Nephron (organoid): Measurements from ENCODE around the gene SLC4A2.

Source experiments
- H3K27ac Mint-ChIP-seq, 3 experiments: 2 replicates each; pipeline ENCODE4 v1.8.0; 2020; ENCODE audit warnings: mixed read lengths in 3 of 3, mild to moderate bottlenecking in 2 of 3, moderate library complexity in 1 of 3
- H3K27me3 Mint-ChIP-seq: 2 replicates; pipeline ENCODE4 v1.8.0; 2021; ENCODE audit warnings: low read depth, mild to moderate bottlenecking, moderate library complexity, mixed read lengths
- H3K36me3 Mint-ChIP-seq: 2 replicates; pipeline ENCODE4 v1.8.0; 2020; ENCODE audit warnings: low read depth, mixed read lengths
- H3K4me1 Mint-ChIP-seq: 2 replicates; pipeline ENCODE4 v1.8.0; 2020; ENCODE audit warnings: mixed read lengths
- H3K4me3 Mint-ChIP-seq, 3 experiments: 2 replicates each; pipeline ENCODE4 v1.8.0; 2020; ENCODE audit warnings: mild to moderate bottlenecking in 3 of 3, mixed read lengths in 3 of 3, moderate library complexity in 2 of 3
- H3K9me3 Mint-ChIP-seq: 2 replicates; pipeline ENCODE4 v1.8.0; 2020; ENCODE audit warnings: mixed read lengths
- TF ChIP-seq, protein P1 (sequence below), 3 experiments: fragments of 200-600 bp; sonication (generic); IDR thresholded peaks; one replicate each; pipeline ENCODE4 v1.5.0; 2021; ENCODE audit warnings: antibody characterized with exemption in 3 of 3; ENCODE audit not compliant: unreplicated experiment in 3 of 3

Gene SLC4A2

DNA sequence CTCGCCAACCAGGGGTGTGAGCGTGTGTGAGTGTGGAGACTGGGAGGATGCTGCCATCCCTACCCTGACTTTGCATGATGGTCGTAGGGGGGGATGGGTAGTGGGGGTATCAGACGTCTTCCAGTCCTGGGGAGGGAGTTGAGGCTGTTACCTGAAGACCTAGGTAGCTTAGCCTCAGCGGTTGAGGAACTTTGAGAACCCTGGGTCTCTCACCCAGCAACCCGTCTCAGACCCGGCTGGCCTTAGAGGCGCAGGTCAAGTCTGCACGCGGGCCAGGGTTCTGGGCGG, 2.7 kb downstream of the SLC4A2 start:
- peaks cover 36% of the 10 kb centered on the region for H3K4me1 Mint-ChIP-seq
- peaks cover 10% of the 10 kb centered on the region for H3K36me3 Mint-ChIP-seq
- H3K9me3 Mint-ChIP-seq = no peaks in the 10 kb centered on the region
- peaks cover 5% of the 10 kb centered on the region for H3K27me3 Mint-ChIP-seq
- peak overlapping the region in 2 of 3 experiments; percentile 76 to 82 for H3K27ac Mint-ChIP-seq
- peak overlapping the region; percentile 92 to 95 (median 94) for H3K4me3 Mint-ChIP-seq
- TF ChIP-seq, protein P1, sequence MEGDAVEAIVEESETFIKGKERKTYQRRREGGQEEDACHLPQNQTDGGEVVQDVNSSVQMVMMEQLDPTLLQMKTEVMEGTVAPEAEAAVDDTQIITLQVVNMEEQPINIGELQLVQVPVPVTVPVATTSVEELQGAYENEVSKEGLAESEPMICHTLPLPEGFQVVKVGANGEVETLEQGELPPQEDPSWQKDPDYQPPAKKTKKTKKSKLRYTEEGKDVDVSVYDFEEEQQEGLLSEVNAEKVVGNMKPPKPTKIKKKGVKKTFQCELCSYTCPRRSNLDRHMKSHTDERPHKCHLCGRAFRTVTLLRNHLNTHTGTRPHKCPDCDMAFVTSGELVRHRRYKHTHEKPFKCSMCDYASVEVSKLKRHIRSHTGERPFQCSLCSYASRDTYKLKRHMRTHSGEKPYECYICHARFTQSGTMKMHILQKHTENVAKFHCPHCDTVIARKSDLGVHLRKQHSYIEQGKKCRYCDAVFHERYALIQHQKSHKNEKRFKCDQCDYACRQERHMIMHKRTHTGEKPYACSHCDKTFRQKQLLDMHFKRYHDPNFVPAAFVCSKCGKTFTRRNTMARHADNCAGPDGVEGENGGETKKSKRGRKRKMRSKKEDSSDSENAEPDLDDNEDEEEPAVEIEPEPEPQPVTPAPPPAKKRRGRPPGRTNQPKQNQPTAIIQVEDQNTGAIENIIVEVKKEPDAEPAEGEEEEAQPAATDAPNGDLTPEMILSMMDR (IDR thresholded peaks at IDR 0.05; ENCODE audit: unreplicated experiment in 3 of 3) = no peak

DNA sequence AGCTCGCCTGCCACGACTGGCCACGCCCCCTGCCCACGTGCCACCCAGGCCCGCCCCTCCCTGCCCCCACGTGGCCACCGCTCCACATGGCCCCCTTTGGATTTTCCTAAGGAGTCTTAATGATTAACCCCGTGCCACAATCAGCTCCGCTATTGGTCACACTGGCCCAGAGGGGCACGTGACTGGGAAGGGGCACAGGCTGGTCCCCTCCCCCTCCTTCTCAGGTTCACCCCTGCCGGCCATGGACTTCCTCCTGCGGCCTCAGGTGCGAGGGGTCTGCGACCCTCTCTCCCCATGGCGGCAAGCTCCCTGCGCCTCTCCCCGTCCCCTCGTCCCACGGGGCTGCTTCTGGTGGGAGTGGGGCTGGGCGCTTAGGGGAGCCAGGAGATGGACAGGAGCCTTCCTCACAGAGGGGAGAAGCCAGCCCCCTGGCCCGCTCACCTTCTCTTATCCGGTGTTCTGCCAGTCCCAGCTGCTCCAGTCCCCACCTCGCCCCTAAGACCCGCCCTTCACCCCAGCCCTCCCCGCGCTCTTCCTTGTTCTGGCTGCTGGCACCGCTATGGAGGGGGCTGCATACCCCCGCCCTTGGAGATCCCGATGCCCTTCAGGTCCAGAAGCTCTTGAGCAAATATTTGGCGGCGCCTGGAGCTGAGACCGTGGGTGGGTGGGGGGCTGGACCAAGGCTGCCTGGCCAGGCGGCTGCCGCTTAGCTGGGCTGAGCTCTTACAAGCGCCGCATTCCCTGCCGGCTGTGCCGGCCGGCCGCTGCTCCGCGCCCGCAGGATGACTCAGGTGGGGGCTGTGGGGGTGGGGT, 3.2 kb downstream of the SLC4A2 start:
- Mint-ChIP-seq H3K36me3 (peaks cover 10% of the 10 kb centered on the region), H3K4me3 (peak overlapping the region; percentile 30 to 95 (median 47)), H3K4me1 (peaks cover 33% of the 10 kb centered on the region), H3K27me3 (no peaks in the 10 kb centered on the region), H3K27ac (peak overlapping the region in 1 of 3 experiments; percentile 74), H3K9me3 (no peaks in the 10 kb centered on the region)
- TF ChIP-seq, protein P1 (IDR thresholded peaks at IDR 0.05; ENCODE audit: unreplicated experiment in 3 of 3) = no peak

DNA sequence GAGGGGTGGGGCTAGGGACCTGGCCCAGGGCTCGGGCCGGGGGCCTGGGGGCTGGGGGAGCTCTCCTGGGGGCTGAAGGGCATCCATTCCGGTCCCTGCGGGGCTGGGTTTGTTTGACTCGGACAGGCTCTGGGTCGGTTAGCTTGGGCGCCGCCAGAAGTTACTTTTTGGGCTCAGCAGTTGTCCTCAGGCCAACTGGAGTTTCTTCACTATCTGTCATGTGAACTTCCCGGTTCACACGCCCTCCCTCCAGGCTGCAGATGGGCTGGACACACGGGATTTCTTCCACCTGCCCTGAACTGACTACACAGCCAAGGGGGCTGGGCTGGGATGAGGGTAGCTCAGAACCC, 3.8 kb downstream of the SLC4A2 start:
- TF ChIP-seq, protein P1 (IDR thresholded peaks at IDR 0.05; ENCODE audit: unreplicated experiment in 3 of 3) = no peak
- Mint-ChIP-seq H3K36me3 (peaks cover 15% of the 10 kb centered on the region), H3K27me3 (no peaks in the 10 kb centered on the region), H3K4me1 (peaks cover 38% of the 10 kb centered on the region), H3K4me3 (peak overlapping the region; percentile 63 to 74 (median 69)), H3K27ac (peak overlapping the region in 2 of 3 experiments; percentile 8 to 74), H3K9me3 (no peaks in the 10 kb centered on the region)

DNA sequence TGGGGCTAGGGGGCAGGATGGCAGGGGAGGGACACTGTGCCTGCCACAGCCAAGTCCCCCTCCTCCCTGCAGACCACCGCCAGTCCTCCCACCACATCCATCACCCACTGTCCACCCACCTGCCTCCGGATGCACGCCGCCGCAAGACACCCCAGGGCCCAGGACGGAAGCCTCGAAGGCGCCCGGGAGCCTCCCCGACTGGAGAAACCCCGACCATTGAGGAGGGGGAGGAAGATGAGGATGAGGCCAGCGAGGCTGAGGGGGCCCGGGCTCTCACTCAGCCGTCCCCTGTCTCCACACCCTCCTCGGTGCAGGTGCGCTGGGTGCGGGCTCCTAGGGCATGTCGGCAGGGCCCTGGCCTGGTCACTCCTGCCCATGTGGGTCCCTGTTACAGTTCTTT, 5.1 kb downstream of the SLC4A2 start:
- Mint-ChIP-seq H3K4me3 (no peak overlapping the region), H3K27ac (no peak overlapping the region), H3K27me3 (no peaks in the 10 kb centered on the region), H3K4me1 (peaks cover 30% of the 10 kb centered on the region), H3K36me3 (peaks cover 22% of the 10 kb centered on the region), H3K9me3 (no peaks in the 10 kb centered on the region)
- TF ChIP-seq, protein P1 (IDR thresholded peaks at IDR 0.05; ENCODE audit: unreplicated experiment in 3 of 3) = no peak

DNA sequence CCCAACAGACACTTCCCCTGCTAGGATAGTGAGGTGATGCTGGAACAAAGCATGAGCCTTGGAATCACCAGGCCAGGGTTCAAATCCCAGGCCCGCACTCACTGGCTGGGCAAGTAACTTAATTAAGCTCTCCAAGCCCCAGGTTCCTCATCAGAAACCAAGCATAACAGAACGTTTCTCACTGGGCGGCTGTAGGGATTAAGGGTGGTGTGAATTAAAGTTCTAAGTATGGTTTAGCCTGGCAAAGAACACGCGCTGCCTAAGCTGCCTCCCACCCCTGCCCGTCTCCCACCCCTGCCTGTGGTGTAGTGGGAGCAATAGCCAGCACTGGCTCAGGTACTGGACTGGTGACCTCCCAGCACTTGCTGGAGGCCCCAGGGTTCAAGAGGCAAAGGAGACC, 5.6 kb downstream of the SLC4A2 start:
- no peaks in the 10 kb centered on the region for H3K9me3 Mint-ChIP-seq
- peaks cover 22% of the 10 kb centered on the region for H3K36me3 Mint-ChIP-seq
- H3K27me3 Mint-ChIP-seq = no peaks in the 10 kb centered on the region
- H3K4me1 Mint-ChIP-seq = peaks cover 30% of the 10 kb centered on the region
- no peak overlapping the region for H3K4me3 Mint-ChIP-seq
- TF ChIP-seq, protein P1 (IDR thresholded peaks at IDR 0.05; ENCODE audit: unreplicated experiment in 3 of 3) = no peak
- H3K27ac Mint-ChIP-seq = no peak overlapping the region

DNA sequence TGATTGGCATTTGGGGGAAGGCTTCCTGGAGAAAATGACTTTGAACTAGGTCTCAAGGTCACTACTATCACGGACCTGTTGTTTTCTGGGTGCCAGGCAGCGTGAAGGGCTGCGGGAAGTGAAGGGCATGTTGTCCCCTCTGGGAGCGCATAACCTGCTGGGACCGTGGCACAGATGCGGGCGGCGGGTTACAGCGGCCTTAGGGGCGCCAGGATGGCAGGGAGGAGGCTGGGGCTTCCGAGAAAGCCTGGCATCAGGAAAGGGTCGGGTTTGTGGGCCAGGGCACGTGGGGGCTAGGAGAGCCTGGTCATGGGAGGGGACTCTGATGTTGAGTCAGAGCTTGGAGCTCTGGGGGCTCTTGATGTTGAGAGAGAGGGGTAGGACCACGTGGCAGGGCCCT, 6.1 kb downstream of the SLC4A2 start:
- H3K36me3 Mint-ChIP-seq = peaks cover 22% of the 10 kb centered on the region
- H3K27ac Mint-ChIP-seq = no peak overlapping the region
- peaks cover 30% of the 10 kb centered on the region for H3K4me1 Mint-ChIP-seq
- H3K27me3 Mint-ChIP-seq = no peaks in the 10 kb centered on the region
- H3K4me3 Mint-ChIP-seq = no peak overlapping the region
- TF ChIP-seq, protein P1 (IDR thresholded peaks at IDR 0.05; ENCODE audit: unreplicated experiment in 3 of 3) = no peak
- no peaks in the 10 kb centered on the region for H3K9me3 Mint-ChIP-seq
